Suprapubic skin (tissue), 3 donors: ENCODE measurements around the gene SFTPB.

ENCODE experiments used
- EP300 ChIP-seq: sonication (generic); formaldehyde crosslinking; IDR thresholded peaks from one replicate; pipeline ENCODE4 v1.6.1; 2017; ENCODE audit warnings: antibody characterized with exemption
- TF ChIP-seq, protein P1 (sequence below), 2 donors: fragments of 200-600 bp in 1 of 2; fragments of 450-650 bp in 1 of 2; sonication (generic) in 1 of 2; IDR thresholded peaks; one replicate each; pipeline ENCODE4 v1.5.1; 2016 to 2019; ENCODE audit warnings: antibody characterized with exemption in 2 of 2, mild to moderate bottlenecking in 1 of 2, moderate library complexity in 1 of 2

- TF ChIP-seq, protein P1, sequence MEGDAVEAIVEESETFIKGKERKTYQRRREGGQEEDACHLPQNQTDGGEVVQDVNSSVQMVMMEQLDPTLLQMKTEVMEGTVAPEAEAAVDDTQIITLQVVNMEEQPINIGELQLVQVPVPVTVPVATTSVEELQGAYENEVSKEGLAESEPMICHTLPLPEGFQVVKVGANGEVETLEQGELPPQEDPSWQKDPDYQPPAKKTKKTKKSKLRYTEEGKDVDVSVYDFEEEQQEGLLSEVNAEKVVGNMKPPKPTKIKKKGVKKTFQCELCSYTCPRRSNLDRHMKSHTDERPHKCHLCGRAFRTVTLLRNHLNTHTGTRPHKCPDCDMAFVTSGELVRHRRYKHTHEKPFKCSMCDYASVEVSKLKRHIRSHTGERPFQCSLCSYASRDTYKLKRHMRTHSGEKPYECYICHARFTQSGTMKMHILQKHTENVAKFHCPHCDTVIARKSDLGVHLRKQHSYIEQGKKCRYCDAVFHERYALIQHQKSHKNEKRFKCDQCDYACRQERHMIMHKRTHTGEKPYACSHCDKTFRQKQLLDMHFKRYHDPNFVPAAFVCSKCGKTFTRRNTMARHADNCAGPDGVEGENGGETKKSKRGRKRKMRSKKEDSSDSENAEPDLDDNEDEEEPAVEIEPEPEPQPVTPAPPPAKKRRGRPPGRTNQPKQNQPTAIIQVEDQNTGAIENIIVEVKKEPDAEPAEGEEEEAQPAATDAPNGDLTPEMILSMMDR (IDR thresholded peaks at IDR 0.05), result no peak
- TF ChIP-seq EP300, result no peak
Observed at GRCh38 chr2:85668009-85668856, at the start of gene SFTPB.
